K562 (cell line): ENCODE data around the gene CABP4. TPM values are rescaled to one million over a fixed set of nuclear protein-coding genes. Genes with fewer than 3 reads are reported as not detected.

Source experiments
- ATAC-seq: fragments of 200-7000 bp; cut with Tn5 transposase; 3 replicates; pipeline ENCODE4 v1.9.1; 2020; ENCODE audit warnings: moderate library complexity
- BruUV-seq: library from RNA; stranded (reverse); fragments of 400-500 nt; replicated peaks from 2 replicates; lab custom pipeline; 2021; lab: Mats Ljungman, UMichigan
- CTCF ChIA-PET: fragments of 300-600 bp; formaldehyde crosslinking; extraction: SDS; loops from one replicate; lab custom pipeline; 2021; ENCODE audit warnings: low intra/inter-chr PET ratio; lab: Yijun Ruan, JAX
- POLR2A ChIA-PET: fragments of 300-600, 350-650 bp; sonication (Branson Sonifier 250); formaldehyde crosslinking; extraction: SDS; loops from one replicate; lab custom pipeline; 2021; ENCODE audit warnings: antibody characterized with exemption, inconsistent platforms; lab: Yijun Ruan, JAX
- DNase-seq, 4 experiments: peaks; one replicate each; pipeline versions ENCODE4 v3.0.0 to v3.0.0-alpha.2; 2011 to 2018; ENCODE audit warnings: low spot score in 3 of 4, mixed read lengths in 3 of 4; ENCODE audit errors: extremely low read depth in 1 of 4
- FAIRE-seq: peaks from 2 replicates; lab custom pipeline; 2011; peaks lifted over from hg19 to GRCh38; lab: Jason Lieb, UNC
- H2AFZ ChIP-seq: 2 replicates; pipeline ENCODE4 v1.6.0; 2011; ENCODE audit warnings: low read depth, low read length, control low read depth, inconsistent platforms
- H3K27ac ChIP-seq: fragments of 200-600 bp; 3 replicates; pipeline ENCODE4 v1.8.0; 2011; ENCODE audit warnings: low read depth, mild to moderate bottlenecking, control low read depth, inconsistent platforms, low read length, moderate library complexity, mixed read lengths; ENCODE audit errors: extremely low read depth
- H3K27me3 ChIP-seq, 2 experiments: fragments of 300-600 bp in 1 of 2; 2 replicates in 1 of 2; 3 replicates in 1 of 2; pipeline versions ENCODE4 v1.6.0 to v1.8.0; 2011; ENCODE audit warnings: inconsistent platforms in 2 of 2, low read length in 2 of 2, mild to moderate bottlenecking in 1 of 2, mixed read lengths in 1 of 2, moderate library complexity in 1 of 2; ENCODE audit not compliant: control insufficient read depth in 2 of 2, insufficient read depth in 2 of 2
- H3K36me3 ChIP-seq: fragments of 300-600 bp; 3 replicates; pipeline ENCODE4 v1.8.0; 2011; ENCODE audit warnings: mild to moderate bottlenecking, low read length, inconsistent platforms; ENCODE audit not compliant: control insufficient read depth, insufficient read depth
- H3K4me1 ChIP-seq, 2 experiments: fragments of 200-600 bp in 1 of 2; replicated peaks in 1 of 2; 2 replicates in 1 of 2; 3 replicates in 1 of 2; pipeline versions ENCODE4 v1.5.1 to v1.8.0; 2011; ENCODE audit warnings: inconsistent platforms in 2 of 2, low read length in 2 of 2, mild to moderate bottlenecking in 1 of 2, mixed read lengths in 1 of 2, moderate library complexity in 1 of 2; ENCODE audit not compliant: control insufficient read depth in 2 of 2, insufficient read depth in 2 of 2
- H3K4me2 ChIP-seq: 2 replicates; pipeline ENCODE4 v1.6.1; 2011; ENCODE audit warnings: low read length, control low read depth, inconsistent platforms, mixed read lengths; ENCODE audit not compliant: insufficient read depth
- H3K4me3 ChIP-seq: fragments of 200-600 bp; sonication (generic), shearing (Covaris generic); 2 replicates; pipeline ENCODE4 v1.5.1; 2016; ENCODE audit warnings: control low read depth, inconsistent platforms
- H3K79me2 ChIP-seq: fragments of 200-600 bp; 3 replicates; pipeline ENCODE4 v1.8.0; 2011; ENCODE audit warnings: low read length, inconsistent platforms; ENCODE audit not compliant: control insufficient read depth, insufficient read depth
- H3K9ac ChIP-seq, 2 experiments: 2 replicates each; pipeline versions ENCODE4 v1.6.0 to v1.6.1; 2011; ENCODE audit warnings: low read depth in 2 of 2, low read length in 2 of 2, control low read depth in 1 of 2, inconsistent platforms in 1 of 2, mild to moderate bottlenecking in 1 of 2, mixed read lengths in 1 of 2; ENCODE audit not compliant: insufficient read depth in 1 of 2
- H3K9me1 ChIP-seq: one replicate; pipeline ENCODE4 v1.6.0; 2011; ENCODE audit warnings: inconsistent platforms, mild to moderate bottlenecking, low read length, moderate library complexity; ENCODE audit not compliant: control insufficient read depth, insufficient read depth
- H3K9me3 ChIP-seq: replicated peaks from 2 replicates; pipeline ENCODE4 v1.5.1; 2011; ENCODE audit warnings: low read depth, low read length, inconsistent platforms; ENCODE audit not compliant: control insufficient read depth, insufficient read depth
- H4K20me1 ChIP-seq: replicated peaks from 2 replicates; pipeline ENCODE4 v1.6.1; 2011; ENCODE audit warnings: low read length, inconsistent platforms, mixed read lengths; ENCODE audit not compliant: control insufficient read depth, insufficient read depth
- BHLHE40 ChIP-seq: IDR thresholded peaks from 2 replicates; pipeline ENCODE4 v1.6.1; 2011; ENCODE audit warnings: low read length, improper control_type of control experiment
- DACH1 ChIP-seq: fragments of 450-650 bp; IDR thresholded peaks from 2 replicates; pipeline ENCODE4 v1.6.1; 2018; ENCODE audit not compliant: partially characterized antibody
- FOXP1 ChIP-seq: sonication (generic); formaldehyde crosslinking; IDR thresholded peaks from 2 replicates; pipeline ENCODE4 v1.8.0; 2022; ENCODE audit warnings: mild to moderate bottlenecking, missing genetic modification reagents
- FUS ChIP-seq: fragments of 200-400 bp; formaldehyde crosslinking; optimal IDR thresholded peaks from 2 replicates; pipeline ENCODE3; 2017; ENCODE audit warnings: low read depth, low read length
- GTF2A2 ChIP-seq: IDR thresholded peaks from 2 replicates; pipeline ENCODE4 v1.6.1; 2016; ENCODE audit warnings: mild to moderate bottlenecking, missing genetic modification characterization, missing compliant biosample characterization
- MEIS2 ChIP-seq: fragments of 450-650 bp; IDR thresholded peaks from 2 replicates; pipeline ENCODE4 v1.6.1; 2014; ENCODE audit warnings: mild to moderate bottlenecking; ENCODE audit not compliant: partially characterized antibody
- RHOXF2B ChIP-seq: fragments of 250-450 bp; sonication (Bioruptor Pico); conservative IDR thresholded peaks from 2 replicates; pipeline ENCODE4 v1.5.1; 2021
- SMAD4 ChIP-seq: fragments of 250-450 bp; sonication (Bioruptor Pico); conservative IDR thresholded peaks from 2 replicates; pipeline ENCODE4 v1.8.0; 2021; ENCODE audit warnings: inconsistent platforms, mild to moderate bottlenecking, moderate library complexity
- SP2 ChIP-seq: IDR thresholded peaks from 2 replicates; pipeline ENCODE4 v1.6.1; 2011; ENCODE audit warnings: mild to moderate bottlenecking, low read depth, low read length, moderate library complexity; ENCODE audit not compliant: poor library complexity, severe bottlenecking; ENCODE audit errors: extremely low read depth
- SRSF1 ChIP-seq: fragments of 200-400 bp; formaldehyde crosslinking; IDR thresholded peaks from 2 replicates; pipeline ENCODE4 v1.6.1; 2017; ENCODE audit warnings: mild to moderate bottlenecking, low read depth, low read length, moderate library complexity
- SRSF3 ChIP-seq: fragments of 200-400 bp; formaldehyde crosslinking; IDR thresholded peaks from 2 replicates; pipeline ENCODE4 v1.6.1; 2016; ENCODE audit warnings: mild to moderate bottlenecking, low read length, moderate library complexity; ENCODE audit not compliant: insufficient read depth
- STAG1 ChIP-seq: sonication (generic); formaldehyde crosslinking; IDR thresholded peaks from 2 replicates; pipeline ENCODE4 v1.5.0; 2020; ENCODE audit warnings: missing genetic modification reagents, borderline replicate concordance
- TGIF2 ChIP-seq: sonication (generic); formaldehyde crosslinking; IDR thresholded peaks from 2 replicates; pipeline ENCODE4 v1.8.1; 2022; ENCODE audit warnings: mild to moderate bottlenecking, missing genetic modification reagents, moderate library complexity
- ZKSCAN3 ChIP-seq: fragments of 250-450 bp; sonication (Bioruptor Pico); IDR thresholded peaks from 2 replicates; pipeline ENCODE4 v1.4.0; 2020
- ZNF512 ChIP-seq: IDR thresholded peaks from 2 replicates; pipeline ENCODE4 v1.6.1; 2016; ENCODE audit warnings: missing genetic modification characterization, missing compliant biosample characterization
- WGBS: fragments of 100-300 bp; shearing (Covaris generic); methylation state at CpG from one replicate; pipeline ENCODE4 v1.1.6; 2016; ENCODE audit warnings: low coverage, mixed read lengths; ENCODE audit not compliant: insufficient coverage; ENCODE audit errors: missing lambda C conversion rate; 5-methylcytosine and 5-hydroxymethylcytosine counted together
- in situ Hi-C: fragments of 300-500 bp; cut with MboI; formaldehyde crosslinking; loops from 4 replicates; pipeline ENCODE4 v1.15.0; 2018; ENCODE audit warnings: inconsistent platforms, mixed read lengths
- intact Hi-C: fragments of 100-400 bp; cut with micrococcal nuclease; formaldehyde crosslinking; loops from 2 replicates; pipeline ENCODE4 v1.14.2; 2022
- polyA plus RNA-seq, 8 experiments: library from polyadenylated mRNA; depleted of rRNA in 4 of 8; stranded (reverse) in 5 of 8; unstranded in 3 of 8; fragments of >200 nt; fragmentation: Nextera tagmentation in 2 of 8; fragmentation: Illumina TruSeq in 1 of 8; extraction: Ambion mirVana in 2 of 8; extraction: Trizol in 1 of 8; gene quantifications; 2 replicates each; pipeline versions ENCODE4 v1.2.1 to v1.2.3, GENCODE V29; 2011 to 2014; ENCODE audit warnings: inconsistent platforms in 1 of 8, missing spikeins in 1 of 8
- total RNA-seq, 7 experiments: library from RNA; depleted of rRNA in 6 of 7; stranded (reverse); fragments of >200 nt in 6 of 7; fragmentation: Illumina TruSeq in 2 of 7; extraction: Trizol in 2 of 7; gene quantifications; 2 replicates each; pipeline versions ENCODE4 v1.2.1 to v1.2.3, GENCODE V29; 2011 to 2021; ENCODE audit warnings: low replicate concordance in 1 of 7

Gene CABP4
- total and polyA plus RNA-seq, 9 of the 15 experiments (the other 6 are each of a cell fraction or from before 2014, with no cell fraction given): 0.11 TPM; not detected in 8

GRCh38 chr11:67451658-67451976, 3.5 kb upstream of the CABP4 start:
- TF ChIP-seq DACH1 (no peak), STAG1 (no peak), GTF2A2 (tag) (no peak), FOXP1 (no peak), TGIF2 (CRISPR knock-in tag) (no peak), ZNF512 (tag) (no peak), SMAD4 (CRISPR knock-in tag) (no peak), MEIS2 (no peak), ZKSCAN3 (CRISPR knock-in tag) (no peak), RHOXF2B (no peak), BHLHE40 (no peak), SRSF3 (no peak), FUS (no peak), SRSF1 (no peak), SP2 (no peak)
- TF ChIP-seq, all 486 proteins: peak for 0
- CTCF ChIA-PET: no interaction called here
- no peak for ATAC-seq
- in situ Hi-C loops (no loop called here), intact Hi-C loops (no loop called here)
- BruUV-seq: no TSS peak
- no peaks in the 10 kb centered on the region for H3K9me1 ChIP-seq
- H3K4me2 ChIP-seq: no peak overlapping the region
- WGBS: 78% methylated on average over 12 of the region's 14 CpGs
- H3K27ac ChIP-seq: no peak overlapping the region
- H3K9me3 ChIP-seq: no peaks in the 10 kb centered on the region
- H3K79me2 ChIP-seq: no peaks in the 10 kb centered on the region
- no peak overlapping the region for H3K4me3 ChIP-seq
- H3K4me1 ChIP-seq: peaks cover 0 to 39% of the 10 kb centered on the region in 2 experiments; a peak in 2 of 5 replicates
- no peaks in the 10 kb centered on the region for H3K36me3 ChIP-seq
- no peaks in the 10 kb centered on the region for H3K27me3 ChIP-seq
- H2AFZ ChIP-seq: no peak overlapping the region
- POLR2A ChIA-PET: interaction anchor here (0.6 to 1.5 kb wide), 4 partner anchors 9 to 12 kb away, joined by 3 to 6 read pairs (median 4); no protein-coding TSS in a partner anchor
- H3K9ac ChIP-seq: peak overlapping the region in 1 of 2 experiments; percentile 73; a peak in 1 of 4 replicates
- no peak for FAIRE-seq
- no peaks in the 10 kb centered on the region for H4K20me1 ChIP-seq
- DNase-seq: no peak
